ENCODE measurements around the gene COPG2. TPM values are rescaled to one million over a fixed set of nuclear protein-coding genes. Genes with fewer than 3 reads are reported as not detected.

COPG2 gene
- total RNA-seq, 1 experiment from 2014 or later: 77.7 TPM

DNA sequence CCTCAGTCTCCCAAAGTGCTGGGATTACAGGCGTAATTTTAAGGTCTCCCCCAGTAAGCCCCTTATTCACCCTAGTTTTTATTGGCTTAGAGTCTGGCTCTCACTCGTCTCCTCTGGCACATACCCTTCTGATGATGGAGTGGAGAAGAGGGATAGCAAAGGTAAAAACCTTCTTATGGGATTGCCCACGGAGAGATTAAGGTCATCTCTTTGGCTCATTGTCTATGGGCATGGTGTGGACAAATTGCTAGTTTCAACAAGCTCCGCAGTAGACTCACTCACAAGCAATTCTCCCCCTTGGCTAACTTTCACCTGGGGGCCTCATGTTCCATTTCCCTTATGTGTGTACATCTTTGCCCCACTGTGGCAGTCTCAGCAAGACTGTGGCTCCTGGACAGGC lies 40.2 kb upstream of the COPG2 start:
- no peaks in the 10 kb centered on the region for H3K79me1 ChIP-seq (ENCODE audit: insufficient read depth, low read depth, low read length, poor library complexity, severe bottlenecking)
- no peak overlapping the region for H3K18ac ChIP-seq (ENCODE audit: insufficient read length, low read depth, low read length)
- no peak overlapping the region for H2BK15ac ChIP-seq (ENCODE audit: low read depth, low read length)
- no peaks in the 10 kb centered on the region for H3K23me2 ChIP-seq (ENCODE audit: insufficient read length, low read depth, low read length, poor library complexity, severe bottlenecking)
- H3T11ph ChIP-seq (ENCODE audit: low read length): no peak overlapping the region
- H3K4ac ChIP-seq (ENCODE audit: low read depth, low read length): no peak overlapping the region
- H2AFZ ChIP-seq (ENCODE audit: low read length): no peak overlapping the region
- Mint-ChIP-seq H3K4me3 (no peak overlapping the region), H3K36me3 (ENCODE audit: insufficient read depth in 1 of 3, low read depth in 3 of 3) (no peaks in the 10 kb centered on the region), H3K9me3 (peaks cover 6 to 7% of the 10 kb centered on the region in 2 experiments), H3K27me3 (ENCODE audit: low read depth) (no peaks in the 10 kb centered on the region; the same call in 1 of the 2 replicates), H3K27ac (0 out of 7 replicates have a peak overlapping the region, but pooled peaks of 1 of the 3 experiments have one; percentile 66), H3K4me1 (peaks cover 0 to 3% of the 10 kb centered on the region in 2 experiments; a peak in 2 of 4 replicates)
- no peak overlapping the region for H3K23ac ChIP-seq (ENCODE audit: insufficient read length, low read depth, low read length)
- H2BK20ac ChIP-seq (ENCODE audit: low read depth, low read length, poor library complexity, severe bottlenecking): no peak overlapping the region
- no peak overlapping the region for H3K9ac ChIP-seq (ENCODE audit: extremely low read depth, insufficient read length, low read length)
- no peak overlapping the region for H3K14ac ChIP-seq (ENCODE audit: insufficient read depth, low read length)
- H3K4me2 ChIP-seq (ENCODE audit: insufficient read depth, insufficient read length, low read length): no peak overlapping the region
- no peak overlapping the region for H2BK120ac ChIP-seq (ENCODE audit: low read depth, low read length, poor library complexity, severe bottlenecking)
- no peak for DNase-seq
- H3K27me3 ChIP-seq (ENCODE audit: insufficient read depth, low read length): no peaks in the 10 kb centered on the region
- no peaks in the 10 kb centered on the region for H3K79me2 ChIP-seq (ENCODE audit: insufficient read depth, low read length)
- H2AK5ac ChIP-seq (ENCODE audit: insufficient read length, low read length): no peak overlapping the region
- no peak overlapping the region for H2BK5ac ChIP-seq (ENCODE audit: insufficient read length, low read length)
- H3K9me3 ChIP-seq (ENCODE audit: control insufficient read depth, low read depth, low read length): no peaks in the 10 kb centered on the region
- H3K27ac ChIP-seq (ENCODE audit: insufficient read length, low read depth, low read length): no peak overlapping the region
- no peak for TF ChIP-seq CTCF (conservative IDR thresholded peaks at IDR 0.05)
- no CpG with 5 or more reads among the region's 4 CpGs for WGBS (ENCODE audit: extremely low coverage, insufficient read length, low lambda C conversion rate)
- H3K4me1 ChIP-seq (ENCODE audit: insufficient read depth, low read length): no peaks in the 10 kb centered on the region
- no peak overlapping the region for H4K8ac ChIP-seq (replicated peaks; ENCODE audit: insufficient read length, low read depth, low read length)
- no peak overlapping the region for H2BK12ac ChIP-seq (ENCODE audit: insufficient read length, low read depth, low read length)
- H4K5ac ChIP-seq (ENCODE audit: insufficient read length, low read depth, low read length): no peak overlapping the region
- no peaks in the 10 kb centered on the region for H4K20me1 ChIP-seq (ENCODE audit: control insufficient read depth, insufficient read depth, insufficient read length)
- H4K91ac ChIP-seq (ENCODE audit: insufficient read length, low read depth, low read length): no peak overlapping the region
- no peak overlapping the region for H3K56ac ChIP-seq (ENCODE audit: insufficient read length, low read depth, low read length)
